Large intestine (tissue), 3 donors: Measurements from ENCODE around the gene CXCR6. TPM values are rescaled to one million over a fixed set of nuclear protein-coding genes. Genes with fewer than 3 reads are reported as not detected.

Experiments
- DNase-seq, 2 donors: peaks; one replicate each; pipeline versions ENCODE4 v3.0.0 to v3.0.0-alpha.2; 2013
- H3K27ac ChIP-seq: one replicate; pipeline ENCODE4 v1.5.1; 2013; ENCODE audit warnings: low read length
- H3K27me3 ChIP-seq: 2 replicates; pipeline ENCODE4 v1.6.1; 2013; ENCODE audit warnings: low read length; ENCODE audit not compliant: control insufficient read depth, insufficient read depth
- H3K36me3 ChIP-seq: 2 replicates; pipeline ENCODE4 v1.6.1; 2013; ENCODE audit warnings: low read length; ENCODE audit not compliant: control insufficient read depth, insufficient read depth
- H3K4me1 ChIP-seq: one replicate; pipeline ENCODE4 v1.6.1; 2013; ENCODE audit warnings: low read length; ENCODE audit not compliant: control insufficient read depth, insufficient read depth
- H3K4me3 ChIP-seq: one replicate; pipeline ENCODE4 v1.5.1; 2013; ENCODE audit warnings: low read length
- H3K9me3 ChIP-seq: one replicate; pipeline ENCODE4 v1.6.1; 2013; ENCODE audit warnings: mild to moderate bottlenecking, low read depth, low read length, moderate library complexity; ENCODE audit not compliant: control insufficient read depth
- WGBS: methylation state at CpG from one replicate; pipeline ENCODE4 v1.1.5; 2013; ENCODE audit warnings: low lambda C conversion rate; ENCODE audit not compliant: insufficient coverage; 5-methylcytosine and 5-hydroxymethylcytosine counted together
- polyA plus RNA-seq: library from polyadenylated mRNA; unstranded; fragments of 120-200 nt; gene quantifications from one replicate; pipeline ENCODE4 v1.2.1, GENCODE V29; 2013

CXCR6 gene
- polyA plus RNA-seq, 1 donor = 2.4 TPM

- no peak overlapping the region for H3K27ac ChIP-seq
- H3K4me3 ChIP-seq = no peak overlapping the region
- H3K27me3 ChIP-seq = no peaks in the 10 kb centered on the region
- H3K9me3 ChIP-seq = no peaks in the 10 kb centered on the region
- WGBS = no CpG with 5 or more reads among the region's 9 CpGs
- peaks cover 81% of the 10 kb centered on the region for H3K36me3 ChIP-seq
- no peak for DNase-seq
- peaks cover 2% of the 10 kb centered on the region for H3K4me1 ChIP-seq
Observed at GRCh38 chr3:45968149-45968548, 24.9 kb downstream of the CXCR6 start.

- Histone ChIP-seq H3K4me1 (peaks cover 2% of the 10 kb centered on the region), H3K4me3 (no peak overlapping the region), H3K27me3 (no peaks in the 10 kb centered on the region), H3K9me3 (no peaks in the 10 kb centered on the region), H3K27ac (no peak overlapping the region), H3K36me3 (peaks cover 76% of the 10 kb centered on the region)
- DNase-seq = no peak
- 67% methylated on average over 1 of the region's 2 CpGs for WGBS
Observed at GRCh38 chr3:45968706-45969105, 25.4 kb downstream of the CXCR6 start.

- H3K4me3 ChIP-seq = no peak overlapping the region
- no peak for DNase-seq
- peaks cover 2% of the 10 kb centered on the region for H3K4me1 ChIP-seq
- H3K27ac ChIP-seq = no peak overlapping the region
- H3K36me3 ChIP-seq = peaks cover 77% of the 10 kb centered on the region
- 86% methylated on average over 1 of the region's 3 CpGs for WGBS
- H3K27me3 ChIP-seq = no peaks in the 10 kb centered on the region
- no peaks in the 10 kb centered on the region for H3K9me3 ChIP-seq
Observed at GRCh38 chr3:45969116-45969515, 25.9 kb downstream of the CXCR6 start.

- 100% methylated on average over 1 of the region's 3 CpGs for WGBS
- H3K27me3 ChIP-seq = no peaks in the 10 kb centered on the region
- H3K36me3 ChIP-seq = peaks cover 76% of the 10 kb centered on the region
- no peak for DNase-seq
- H3K27ac ChIP-seq = no peak overlapping the region
- H3K4me1 ChIP-seq = peaks cover under 1% of the 10 kb centered on the region
- no peak overlapping the region for H3K4me3 ChIP-seq
- no peaks in the 10 kb centered on the region for H3K9me3 ChIP-seq
Observed at GRCh38 chr3:45969953-45970352, 26.7 kb downstream of the CXCR6 start.

- H3K27me3 ChIP-seq = no peaks in the 10 kb centered on the region
- no peak for DNase-seq
- H3K27ac ChIP-seq = no peak overlapping the region
- H3K4me1 ChIP-seq = no peaks in the 10 kb centered on the region
- peaks cover 74% of the 10 kb centered on the region for H3K36me3 ChIP-seq
- no peaks in the 10 kb centered on the region for H3K9me3 ChIP-seq
- H3K4me3 ChIP-seq = no peak overlapping the region
- 17% methylated on average over 1 of the region's 6 CpGs for WGBS
Observed at GRCh38 chr3:45972534-45973402, 29.5 kb downstream of the CXCR6 start.

GRCh38 chr3:45974686-45975085 lies 31.4 kb downstream of the CXCR6 start:
- Histone ChIP-seq H3K27me3 (no peaks in the 10 kb centered on the region), H3K9me3 (no peaks in the 10 kb centered on the region), H3K4me1 (no peaks in the 10 kb centered on the region), H3K4me3 (no peak overlapping the region), H3K27ac (no peak overlapping the region), H3K36me3 (peaks cover 76% of the 10 kb centered on the region)
- DNase-seq = no peak
- no CpG with 5 or more reads among the region's 4 CpGs for WGBS

GRCh38 chr3:45975686-45976085 lies 32.4 kb downstream of the CXCR6 start:
- Histone ChIP-seq H3K27me3 (no peaks in the 10 kb centered on the region), H3K9me3 (no peaks in the 10 kb centered on the region), H3K27ac (no peak overlapping the region), H3K36me3 (peaks cover 73% of the 10 kb centered on the region), H3K4me3 (no peak overlapping the region), H3K4me1 (no peaks in the 10 kb centered on the region)
- DNase-seq = no peak
- no CpG with 5 or more reads among the region's 5 CpGs for WGBS

GRCh38 chr3:45976191-45977091 lies 33.2 kb downstream of the CXCR6 start:
- no CpG with 5 or more reads among the region's 6 CpGs for WGBS
- no peaks in the 10 kb centered on the region for H3K4me1 ChIP-seq

GRCh38 chr3:45978006-45978761 lies 34.9 kb downstream of the CXCR6 start:
- H3K4me3 ChIP-seq = no peak overlapping the region
- H3K9me3 ChIP-seq = no peaks in the 10 kb centered on the region
- no peaks in the 10 kb centered on the region for H3K27me3 ChIP-seq
- H3K36me3 ChIP-seq = peaks cover 86% of the 10 kb centered on the region
- no peak overlapping the region for H3K27ac ChIP-seq
- peak in 1 of 2 donors; percentile 55 for DNase-seq
- 100% methylated on average over 2 of the region's 5 CpGs for WGBS
- H3K4me1 ChIP-seq = no peaks in the 10 kb centered on the region

More at GRCh38 chr3:45976191-45977091, 33.2 kb downstream of the CXCR6 start:
- DNase-seq = no peak
- no peaks in the 10 kb centered on the region for H3K27me3 ChIP-seq
- H3K36me3 ChIP-seq = peaks cover 79% of the 10 kb centered on the region
- H3K9me3 ChIP-seq = no peaks in the 10 kb centered on the region
- H3K4me3 ChIP-seq = no peak overlapping the region
- H3K27ac ChIP-seq = no peak overlapping the region

- Histone ChIP-seq H3K9me3 (no peaks in the 10 kb centered on the region), H3K4me3 (no peak overlapping the region), H3K4me1 (peaks cover 5% of the 10 kb centered on the region), H3K27me3 (no peaks in the 10 kb centered on the region), H3K36me3 (peaks cover 92% of the 10 kb centered on the region), H3K27ac (no peak overlapping the region)
- WGBS = no CpG with 5 or more reads among the region's 4 CpGs
- no peak for DNase-seq
Observed at GRCh38 chr3:45979378-45979777, 36.1 kb downstream of the CXCR6 start.
